Right forelimb (tissue), 1 donor: ENCODE data around the gene CLSTN1.
A peak's percentile ranks its signal among the peaks of the same experiment; 100 is the strongest.

Source experiments
- DNase-seq: peaks from one replicate; pipeline ENCODE4 v3.0.0-alpha.2; 2018

Gene CLSTN1

DNA sequence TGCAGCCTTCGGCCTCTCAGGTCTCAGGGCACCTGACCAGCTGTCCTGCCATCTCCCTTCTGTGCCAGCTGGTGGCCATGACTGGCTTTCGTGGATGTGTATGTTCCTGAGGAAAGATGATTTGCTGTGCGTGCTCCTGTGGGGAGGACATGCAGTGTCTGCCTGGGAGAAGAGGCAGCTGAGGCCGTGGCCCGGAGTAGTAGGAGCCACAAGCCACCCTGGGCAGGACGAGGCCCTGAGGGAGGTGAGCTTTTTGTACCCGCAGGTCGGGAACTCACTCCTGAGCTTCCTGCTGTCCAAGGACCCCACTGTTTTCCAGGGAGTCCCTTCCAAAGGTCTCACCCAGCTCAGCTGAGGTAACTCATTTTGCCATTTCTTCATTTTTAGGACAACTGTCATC is 113.7 kb downstream of the CLSTN1 start:
- no peak for DNase-seq

DNA sequence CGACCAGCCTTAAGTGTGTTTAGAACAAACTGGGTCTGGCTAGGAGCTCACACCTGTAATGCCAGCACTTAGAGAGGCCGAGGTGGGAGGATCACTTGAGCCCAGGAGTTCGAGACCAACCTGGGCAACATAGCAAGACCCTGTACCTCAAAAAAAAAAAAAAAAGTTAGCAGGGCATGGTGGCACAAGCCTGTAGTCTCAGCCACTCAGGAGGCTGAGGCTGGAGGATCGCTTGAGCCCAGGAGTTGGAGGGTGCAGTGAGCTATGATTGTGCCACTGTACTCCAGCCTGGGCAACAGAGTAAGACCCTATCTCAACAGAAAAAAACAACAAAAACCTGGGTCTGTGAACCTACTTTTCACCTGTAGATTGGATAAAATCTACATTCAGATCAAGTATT is 117.6 kb downstream of the CLSTN1 start:
- no peak for DNase-seq

GRCh38 chr1:9705337-9706093 is 118.2 kb downstream of the CLSTN1 start:
- no peak for DNase-seq

GRCh38 chr1:9703681-9704080 is 120.1 kb downstream of the CLSTN1 start:
- DNase-seq, result no peak

DNA sequence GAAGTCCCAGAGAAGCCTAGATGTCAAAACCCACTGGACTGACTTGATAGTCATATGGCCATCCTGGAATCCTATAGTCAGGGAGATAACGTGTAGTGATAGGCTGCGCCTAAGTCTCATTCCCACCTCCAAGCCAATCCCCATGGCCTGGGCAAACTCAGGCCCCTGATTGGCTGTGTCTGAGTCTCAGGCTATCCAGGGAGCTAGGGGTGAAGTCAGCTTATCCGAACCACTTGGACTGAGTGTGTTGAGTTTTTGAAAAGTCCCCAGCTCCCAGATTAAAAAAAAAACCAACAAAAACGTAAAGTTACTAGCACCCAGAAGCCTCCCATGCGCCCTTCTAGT is 120.6 kb downstream of the CLSTN1 start:
- no peak for DNase-seq

DNA sequence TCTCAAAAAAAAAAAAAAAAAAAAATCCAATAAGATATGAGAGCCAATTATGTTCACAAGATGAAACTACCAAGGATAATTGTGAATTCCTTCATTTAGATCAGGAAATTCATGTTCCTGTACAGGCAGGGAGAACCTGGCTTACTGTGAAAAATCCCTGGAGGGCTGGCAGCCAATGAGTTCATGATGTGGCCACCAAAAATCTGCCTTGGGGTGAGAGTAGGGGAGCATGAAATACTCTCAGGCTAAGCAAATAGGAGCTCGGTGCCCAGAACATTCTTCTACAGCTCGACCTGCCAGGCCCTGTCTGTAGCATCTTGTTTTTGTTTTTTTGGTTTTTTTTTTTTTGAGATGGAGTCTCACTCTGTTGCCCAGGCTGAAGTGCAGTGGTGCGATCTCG is 122.1 kb downstream of the CLSTN1 start:
- DNase-seq, result no peak

DNA sequence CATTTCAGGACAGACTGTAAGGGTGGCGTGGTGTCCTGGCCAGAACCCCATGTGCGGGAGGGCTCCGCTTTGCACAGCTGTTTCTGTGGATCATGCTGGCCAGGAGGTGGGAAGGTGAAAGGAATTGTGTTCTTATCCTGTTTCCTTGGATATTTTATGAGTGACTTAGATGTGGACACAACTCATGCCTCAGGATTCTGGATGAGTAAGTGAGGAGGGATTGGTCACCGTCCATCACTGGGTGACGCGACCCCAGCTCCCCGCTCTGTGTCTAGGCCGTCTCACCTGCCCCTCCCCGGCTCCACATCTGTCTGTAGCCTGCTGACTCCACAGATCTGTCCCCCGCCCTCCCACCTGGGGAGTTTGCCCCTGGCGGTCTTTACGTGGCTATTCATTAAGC is 123.4 kb downstream of the CLSTN1 start:
- no peak for DNase-seq

DNA sequence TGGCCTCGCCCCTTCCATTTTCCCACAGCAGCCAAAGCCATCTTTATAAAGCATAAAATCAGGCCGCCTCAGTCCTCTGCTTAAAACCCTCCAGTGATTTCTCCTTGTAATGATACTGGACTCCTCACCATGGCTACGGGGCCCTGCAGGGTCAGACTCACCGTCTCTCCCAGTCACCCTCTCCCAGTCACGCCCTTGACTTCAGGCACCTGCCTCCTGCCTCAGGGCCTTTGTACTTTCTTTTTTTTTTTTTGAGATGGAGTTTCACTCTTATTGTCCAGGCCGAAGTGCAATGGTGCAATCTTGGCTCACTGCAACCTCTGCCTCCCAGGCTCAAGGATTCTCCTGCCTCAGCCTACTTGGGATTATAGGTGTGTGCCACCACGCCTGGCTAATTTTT is 124.4 kb downstream of the CLSTN1 start:
- DNase-seq, result no peak

- DNase-seq, result no peak
Observed at GRCh38 chr1:9696793-9697192, 127.0 kb downstream of the CLSTN1 start.

DNA sequence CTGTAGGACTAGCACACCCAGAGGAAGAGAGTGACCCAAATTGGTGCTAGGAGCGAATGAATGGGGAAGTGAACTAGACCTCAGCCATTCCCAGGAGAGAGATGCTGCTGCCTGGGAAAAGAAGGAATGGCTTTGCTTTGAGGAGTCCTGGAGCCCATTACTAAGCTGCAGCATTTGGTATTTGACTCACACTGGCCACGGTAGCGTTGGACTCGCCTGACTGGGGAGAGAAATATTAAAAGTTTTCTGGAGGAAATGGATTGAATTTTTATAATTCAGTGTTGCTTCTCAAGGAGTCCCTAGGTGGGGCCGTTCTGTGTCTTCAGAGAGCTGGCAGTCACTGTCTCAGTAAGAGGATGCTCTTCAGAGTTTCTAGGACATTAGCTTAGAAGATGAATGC is 132.1 kb downstream of the CLSTN1 start:
- no peak for DNase-seq

GRCh38 chr1:9691108-9691445 is 132.7 kb downstream of the CLSTN1 start:
- no peak for DNase-seq

GRCh38 chr1:9690440-9691107 is 133.2 kb downstream of the CLSTN1 start:
- DNase-seq, result no peak

DNA sequence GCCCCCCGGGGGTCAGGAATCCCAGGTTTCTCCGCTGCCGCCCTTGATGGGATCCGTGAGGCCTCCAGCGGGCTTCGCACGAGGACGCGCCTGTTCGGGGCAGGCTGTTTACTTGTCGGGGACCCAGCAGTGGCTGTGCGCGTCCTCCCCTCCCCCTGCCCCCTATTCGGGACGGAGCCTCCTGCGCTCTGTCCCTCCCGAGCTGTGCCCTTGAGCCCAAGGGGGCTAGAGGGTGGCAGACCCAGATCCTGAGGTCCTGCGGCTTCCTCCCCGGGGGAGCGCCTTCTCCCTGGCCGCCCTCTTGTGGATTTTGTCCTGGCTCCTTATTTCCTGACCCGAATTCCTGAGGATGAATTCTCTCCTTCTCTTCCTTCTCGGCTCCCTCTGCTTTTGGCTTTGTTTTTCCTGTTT is 133.8 kb downstream of the CLSTN1 start:
- DNase-seq, result no peak

DNA sequence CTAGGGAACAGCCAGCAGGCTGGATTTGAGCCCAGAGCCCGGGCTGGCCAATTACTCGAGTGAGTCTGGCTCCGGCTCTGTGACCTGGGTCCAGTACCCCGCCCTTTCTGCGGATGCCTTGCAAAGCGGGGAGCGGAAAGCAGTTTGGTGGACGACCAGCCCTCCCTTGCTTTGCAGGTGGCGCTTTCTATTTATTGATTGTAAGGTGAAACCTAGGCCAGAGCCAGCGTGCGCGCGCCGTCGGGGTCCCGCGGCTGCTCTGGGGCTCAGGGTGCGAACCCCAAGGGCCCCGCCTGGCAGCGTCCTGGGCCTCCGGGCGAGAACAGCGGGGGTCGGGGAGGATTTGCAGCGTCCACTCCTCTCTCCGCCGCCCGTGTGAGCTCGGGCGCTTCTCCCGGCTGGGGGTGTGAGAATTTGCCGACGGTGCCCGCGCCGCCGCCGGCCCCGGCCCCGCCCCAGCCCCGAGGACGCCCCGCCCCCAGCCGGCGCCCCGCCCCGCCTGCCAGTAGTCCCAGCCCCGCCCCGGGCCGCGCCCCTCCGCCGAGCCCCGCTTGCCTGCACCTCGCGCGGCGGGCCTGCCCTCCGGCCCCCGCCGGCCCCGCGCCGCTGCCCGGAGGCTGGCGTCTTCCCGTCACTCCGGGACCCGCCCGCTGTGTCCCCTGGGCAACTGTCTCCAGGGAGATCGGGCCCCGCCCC is 134.6 kb downstream of the CLSTN1 start:
- peak; percentile 80 for DNase-seq

- DNase-seq, result no peak
Observed at GRCh38 chr1:9688599-9688998, 135.2 kb downstream of the CLSTN1 start.

- DNase-seq, result no peak
Observed at GRCh38 chr1:9687874-9688582, 135.7 kb downstream of the CLSTN1 start.

- peak; percentile 70 for DNase-seq
Observed at GRCh38 chr1:9687120-9687873, 136.5 kb downstream of the CLSTN1 start.

GRCh38 chr1:9684801-9685200 is 139.0 kb downstream of the CLSTN1 start:
- no peak for DNase-seq

DNA sequence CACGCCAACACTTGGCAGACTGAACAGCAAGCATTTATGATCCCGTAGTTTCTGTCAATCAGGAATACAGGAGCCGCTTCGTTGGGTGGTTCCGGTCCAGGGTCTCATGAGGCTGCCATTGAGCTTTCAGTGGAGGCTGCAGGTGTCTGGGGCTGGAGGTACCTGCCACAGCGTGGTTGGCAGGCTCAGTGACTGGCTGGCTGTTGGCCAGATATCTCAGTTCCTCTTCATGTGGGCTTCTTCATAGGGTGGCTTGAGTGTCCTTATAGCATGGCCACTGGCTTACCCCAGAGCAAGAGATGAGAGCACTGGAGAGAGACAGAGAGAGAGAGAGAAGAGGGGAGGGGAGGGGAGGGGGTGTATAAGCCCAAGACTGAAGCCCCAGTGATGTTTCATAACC is 142.9 kb downstream of the CLSTN1 start:
- no peak for DNase-seq

DNA sequence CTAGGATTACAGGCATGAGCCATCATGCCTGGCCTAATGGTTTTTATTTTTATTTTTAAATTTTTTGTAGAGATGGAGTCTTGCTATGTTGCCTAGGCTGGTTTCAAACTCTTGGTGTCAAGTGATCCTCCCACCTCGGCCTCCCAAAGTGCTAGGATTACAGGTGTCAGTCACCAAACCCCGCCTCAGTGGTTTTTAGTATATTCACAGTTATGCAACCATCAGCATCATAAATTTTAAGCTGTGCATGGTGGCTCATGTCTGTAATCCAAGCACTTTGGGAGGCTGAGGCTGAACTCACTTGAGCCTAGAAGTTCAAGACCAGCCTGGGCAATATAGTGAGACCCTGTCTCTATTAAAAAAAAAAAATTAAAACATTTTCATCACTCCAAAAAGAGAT is 143.7 kb downstream of the CLSTN1 start:
- DNase-seq, result no peak
